RCC 7860 (cell line): Measurements from ENCODE around the gene CFAP46.

ENCODE experiments used
- DNase-seq: peaks from one replicate; pipeline ENCODE4 v3.0.0-alpha.2; 2015; ENCODE audit warnings: low spot score
- FAIRE-seq: peaks from 2 replicates; lab custom pipeline; 2012; peaks lifted over from hg19 to GRCh38; lab: Jason Lieb, UNC

The CFAP46 gene

DNA sequence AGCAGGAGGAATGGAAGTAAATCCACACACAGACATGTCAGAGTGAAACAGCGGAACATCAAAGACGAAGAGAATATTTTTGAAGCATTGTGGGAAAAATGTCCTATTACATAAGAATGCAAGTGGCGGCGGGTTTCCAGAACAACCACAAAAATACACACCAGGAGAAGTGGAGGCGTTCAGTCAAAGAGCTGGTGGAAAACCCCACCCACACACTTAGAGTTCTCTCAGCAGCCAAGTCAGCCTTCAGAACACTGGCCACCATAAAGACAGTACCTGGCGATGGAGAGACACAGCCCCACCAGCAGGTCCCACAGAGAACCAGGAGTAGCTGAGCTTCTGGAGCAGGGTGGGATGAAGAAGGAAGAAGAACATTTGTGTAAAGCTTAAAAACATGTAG is 180.1 kb downstream of the CFAP46 start:
- DNase-seq: no peak
- no peak for FAIRE-seq

DNA sequence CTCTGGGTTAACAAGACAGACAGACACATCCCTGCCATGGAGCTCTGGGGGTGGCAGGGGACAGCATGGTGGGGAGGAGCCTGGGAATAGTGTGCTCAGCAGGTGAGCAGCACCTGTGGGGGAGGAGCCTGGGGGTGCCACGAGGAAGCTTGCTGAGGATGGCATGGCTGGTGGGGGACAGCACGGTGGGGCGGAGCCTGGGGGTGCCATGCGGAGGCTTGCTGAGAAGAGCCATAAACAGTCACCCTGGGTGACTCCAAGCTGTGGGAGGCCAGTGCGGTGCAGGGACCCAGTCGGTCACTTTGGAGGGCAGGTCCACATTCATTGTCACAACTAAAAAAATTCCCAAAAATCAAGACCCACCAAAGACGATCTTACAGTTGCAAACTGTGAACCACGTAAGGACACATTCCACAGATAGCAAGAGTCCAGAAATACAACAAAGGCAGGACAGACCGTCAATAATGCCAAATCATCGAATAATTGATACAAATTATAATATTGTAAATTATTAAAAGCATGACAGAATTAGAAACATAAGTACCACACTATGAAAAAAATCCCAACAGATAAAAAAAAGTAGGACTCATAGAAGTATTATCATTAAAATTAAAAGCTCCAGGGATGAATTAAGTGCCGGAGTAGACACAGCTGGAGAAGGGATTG is 180.8 kb downstream of the CFAP46 start:
- FAIRE-seq (no peak), DNase-seq (no peak)

DNA sequence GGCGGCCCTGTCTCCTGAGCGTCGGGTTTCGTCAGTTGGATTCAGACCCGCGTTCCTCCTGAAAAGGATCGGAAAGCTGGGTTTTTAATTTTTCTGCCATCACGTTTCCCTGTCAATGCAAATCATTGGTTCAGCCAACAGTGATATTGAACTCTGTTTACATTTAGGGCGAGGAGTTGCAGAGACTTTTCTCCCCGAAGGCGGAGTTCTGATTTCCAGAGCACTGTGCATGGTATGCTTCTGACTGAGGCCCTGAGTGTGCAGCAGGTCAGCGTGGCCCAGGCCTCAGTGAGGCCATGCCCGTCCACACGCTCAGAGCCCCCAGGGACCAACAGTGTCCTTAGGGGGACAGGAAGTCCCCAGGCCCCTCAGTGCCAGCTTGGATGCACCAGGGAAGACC is 183.5 kb downstream of the CFAP46 start:
- FAIRE-seq (no peak), DNase-seq (no peak)
